KMS-11 (cell line): ENCODE results near the gene UBE2QL1.

Source experiments
- H2AFZ ChIP-seq: fragments of 200-600 bp; sonication (generic); 2 replicates; pipeline ENCODE4 v1.6.1; 2016; ENCODE audit warnings: antibody characterized with exemption, mixed run types, low read depth
- H3K27ac ChIP-seq: fragments of 200-600 bp; sonication (generic); 2 replicates; pipeline ENCODE4 v1.6.1; 2016; ENCODE audit warnings: mild to moderate bottlenecking, mixed run types
- H3K27me3 ChIP-seq: fragments of 200-600 bp; sonication (generic); 2 replicates; pipeline ENCODE4 v1.6.1; 2017; ENCODE audit warnings: mild to moderate bottlenecking, low read depth, mixed run types, moderate library complexity; ENCODE audit not compliant: insufficient read depth
- H3K36me3 ChIP-seq: fragments of 200-600 bp; sonication (generic); 2 replicates; pipeline ENCODE4 v1.6.1; 2017; ENCODE audit warnings: mild to moderate bottlenecking, mixed run types; ENCODE audit not compliant: insufficient read depth
- H3K4me1 ChIP-seq: fragments of 200-600 bp; sonication (generic); 2 replicates; pipeline ENCODE4 v1.6.1; 2016; ENCODE audit warnings: mild to moderate bottlenecking, low read depth, mixed run types; ENCODE audit not compliant: poor library complexity, severe bottlenecking
- H3K4me2 ChIP-seq: fragments of 200-600 bp; sonication (generic); 2 replicates; pipeline ENCODE4 v1.7.0; 2016; ENCODE audit warnings: mild to moderate bottlenecking, mixed run types
- H3K4me3 ChIP-seq: fragments of 200-600 bp; sonication (generic); IDR thresholded peaks from 2 replicates; pipeline ENCODE4 v1.6.1; 2017; ENCODE audit warnings: low read depth, low read length, mixed read lengths; ENCODE audit not compliant: insufficient read depth
- H3K79me2 ChIP-seq: fragments of 200-600 bp; sonication (generic); 2 replicates; pipeline ENCODE4 v1.6.1; 2016; ENCODE audit warnings: low read depth, mixed run types; ENCODE audit not compliant: insufficient read depth
- H3K9ac ChIP-seq: fragments of 200-600 bp; sonication (generic); 2 replicates; pipeline ENCODE4 v1.6.1; 2016; ENCODE audit warnings: mild to moderate bottlenecking, mixed run types
- H4K20me1 ChIP-seq: fragments of 200-600 bp; sonication (generic); 2 replicates; pipeline ENCODE4 v1.6.1; 2016; ENCODE audit warnings: mild to moderate bottlenecking, mixed run types; ENCODE audit not compliant: insufficient read depth
- CTCF ChIP-seq: fragments of 200-600 bp; sonication (generic); conservative IDR thresholded peaks from 2 replicates; pipeline ENCODE4 v1.6.1; 2017; ENCODE audit warnings: low read depth, mild to moderate bottlenecking, antibody characterized with exemption, low read length, moderate library complexity, mixed read lengths

Gene UBE2QL1

GRCh38 chr5:6504677-6505415 is 56.2 kb downstream of the UBE2QL1 start:
- no peak overlapping the region for H3K27ac ChIP-seq
- no peaks in the 10 kb centered on the region for H3K27me3 ChIP-seq
- H3K4me3 ChIP-seq, result no peak overlapping the region
- no peaks in the 10 kb centered on the region for H3K36me3 ChIP-seq
- no peaks in the 10 kb centered on the region for H3K79me2 ChIP-seq
- no peak for TF ChIP-seq CTCF
- peaks cover 16% of the 10 kb centered on the region for H3K4me1 ChIP-seq
- no peak overlapping the region for H2AFZ ChIP-seq
- no peaks in the 10 kb centered on the region for H4K20me1 ChIP-seq
- H3K9ac ChIP-seq, result no peak overlapping the region
- no peak overlapping the region; the same call in 1 of the 2 replicates for H3K4me2 ChIP-seq

GRCh38 chr5:6505416-6505755 is 56.7 kb downstream of the UBE2QL1 start:
- peaks cover 16% of the 10 kb centered on the region for H3K4me1 ChIP-seq
- H3K4me2 ChIP-seq, result no peak overlapping the region; the same call in 1 of the 2 replicates
- TF ChIP-seq CTCF, result no peak

GRCh38 chr5:6505783-6506557 is 57.3 kb downstream of the UBE2QL1 start:
- H3K27me3 ChIP-seq, result no peaks in the 10 kb centered on the region
- no peaks in the 10 kb centered on the region for H3K79me2 ChIP-seq
- H3K4me2 ChIP-seq, result no peak overlapping the region
- peaks cover 16% of the 10 kb centered on the region for H3K4me1 ChIP-seq
- no peak overlapping the region for H3K4me3 ChIP-seq
- H4K20me1 ChIP-seq, result no peaks in the 10 kb centered on the region
- no peak overlapping the region for H3K9ac ChIP-seq
- H2AFZ ChIP-seq, result no peak overlapping the region
- no peak overlapping the region for H3K27ac ChIP-seq
- no peak for TF ChIP-seq CTCF
- no peaks in the 10 kb centered on the region for H3K36me3 ChIP-seq

More at GRCh38 chr5:6505416-6505755, 56.7 kb downstream of the UBE2QL1 start:
- Histone ChIP-seq H3K79me2 (no peaks in the 10 kb centered on the region), H3K4me3 (no peak overlapping the region), H3K27ac (no peak overlapping the region), H3K36me3 (no peaks in the 10 kb centered on the region), H3K9ac (no peak overlapping the region), H4K20me1 (no peaks in the 10 kb centered on the region), H3K27me3 (no peaks in the 10 kb centered on the region), H2AFZ (no peak overlapping the region)

GRCh38 chr5:6506611-6507010 is 58.0 kb downstream of the UBE2QL1 start:
- no peak overlapping the region for H3K4me3 ChIP-seq
- no peak overlapping the region for H3K27ac ChIP-seq
- H4K20me1 ChIP-seq, result no peaks in the 10 kb centered on the region
- no peak overlapping the region for H3K4me2 ChIP-seq
- H3K27me3 ChIP-seq, result no peaks in the 10 kb centered on the region
- H3K9ac ChIP-seq, result no peak overlapping the region
- peaks cover 16% of the 10 kb centered on the region for H3K4me1 ChIP-seq
- H2AFZ ChIP-seq, result no peak overlapping the region
- no peaks in the 10 kb centered on the region for H3K79me2 ChIP-seq
- H3K36me3 ChIP-seq, result no peaks in the 10 kb centered on the region
- TF ChIP-seq CTCF, result no peak
